Colon (tissue), 2 donors: ENCODE results near the gene AXL.

Experiments
- FAIRE-seq: peaks from 2 replicates; lab custom pipeline; 2012; peaks lifted over from hg19 to GRCh38; lab: Jason Lieb, UNC
- donor health status: control.
- donor health status: control.

AXL gene

GRCh38 chr19:41235480-41235879 lies 16.5 kb downstream of the AXL start:
- no peak for FAIRE-seq

GRCh38 chr19:41238244-41238643 lies 19.2 kb downstream of the AXL start:
- FAIRE-seq: no peak

DNA sequence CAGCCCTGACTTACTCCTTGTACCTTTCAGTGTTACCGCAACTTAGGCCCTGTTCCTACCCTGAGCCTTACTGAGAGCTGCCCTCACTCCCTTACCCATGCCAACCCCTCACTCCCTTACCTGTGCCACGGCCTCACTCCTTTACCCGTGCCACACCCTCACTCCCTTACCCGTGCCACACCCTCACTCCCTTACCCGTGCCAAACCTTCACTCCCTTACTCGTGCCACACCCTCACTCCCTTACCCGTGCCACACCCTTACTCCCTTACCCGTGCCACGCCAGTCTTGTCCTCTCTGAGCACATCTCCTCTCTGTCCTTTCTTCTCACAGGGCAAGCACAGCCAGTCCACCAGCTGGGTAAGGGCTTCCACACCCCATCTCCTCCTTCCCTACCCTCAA lies 20.3 kb downstream of the AXL start:
- FAIRE-seq: no peak

DNA sequence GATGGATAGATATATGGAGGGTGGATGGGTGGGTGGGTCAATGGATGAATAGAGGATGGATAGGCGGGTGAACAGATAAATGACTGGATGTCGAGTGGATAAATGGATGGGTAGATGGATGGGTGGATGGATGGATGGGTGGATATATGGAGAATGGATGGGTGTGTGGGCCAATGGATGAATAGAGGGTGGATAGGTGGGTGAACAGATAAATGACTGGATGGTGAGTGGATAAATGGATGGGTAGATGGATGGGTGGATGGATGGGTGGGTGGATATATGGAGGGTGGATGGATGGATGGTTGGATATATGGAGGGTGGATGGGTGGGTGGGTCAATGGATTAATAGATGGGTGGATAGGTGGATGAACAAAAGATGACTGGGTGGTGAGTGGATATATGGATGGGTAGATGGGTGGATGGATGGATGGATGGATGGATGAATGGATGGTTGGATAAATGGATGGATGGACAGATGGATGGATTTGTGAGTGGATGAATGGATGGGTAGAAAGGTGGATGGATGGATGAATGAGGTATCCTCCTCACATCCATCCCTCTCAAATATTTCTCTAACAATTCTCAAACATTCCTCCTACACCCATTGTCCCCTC lies 21.0 kb downstream of the AXL start:
- FAIRE-seq: no peak

- no peak for FAIRE-seq
Observed at GRCh38 chr19:41241859-41242258, 22.8 kb downstream of the AXL start.

DNA sequence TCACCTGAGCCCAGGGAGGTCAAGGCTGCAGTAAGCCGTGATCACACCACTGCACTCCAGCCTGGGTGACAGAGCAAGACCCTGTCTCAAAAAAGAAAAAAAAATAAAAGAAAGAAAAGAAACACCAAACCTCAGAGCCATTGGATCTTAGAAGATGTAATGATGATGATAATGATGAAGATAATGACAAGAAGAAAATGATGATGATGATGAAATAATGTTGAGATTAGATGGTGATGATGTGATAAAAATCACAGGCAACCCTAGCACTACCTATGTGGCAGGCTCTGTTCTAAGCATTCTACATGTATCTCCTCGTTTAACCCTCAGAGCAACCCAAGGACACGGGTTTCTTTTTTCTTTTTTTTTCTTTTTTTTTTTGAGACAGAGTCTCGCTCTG lies 25.1 kb downstream of the AXL start:
- no peak for FAIRE-seq

DNA sequence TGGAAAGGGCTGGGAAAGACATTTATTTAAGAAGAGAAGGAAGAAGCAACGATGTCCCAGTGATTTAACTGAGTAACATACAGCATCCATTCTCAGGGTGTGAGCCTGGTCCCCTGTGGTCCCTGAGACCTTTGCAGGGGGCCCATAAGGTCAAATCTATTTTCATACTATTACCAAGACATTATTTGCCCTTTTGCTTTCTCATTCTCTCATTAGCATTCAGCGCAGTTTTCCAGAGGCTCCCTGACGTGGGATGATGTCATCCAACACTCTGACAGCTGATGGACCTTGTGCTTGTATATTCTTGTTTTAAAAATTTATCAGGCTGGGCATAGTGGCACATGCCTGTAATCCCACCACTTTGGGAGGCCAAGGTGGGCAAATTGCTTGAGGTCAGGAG lies 26.8 kb downstream of the AXL start:
- no peak for FAIRE-seq

- no peak for FAIRE-seq
Observed at GRCh38 chr19:41248895-41249294, 29.9 kb downstream of the AXL start.

- no peak for FAIRE-seq
Observed at GRCh38 chr19:41249707-41250423, 30.8 kb downstream of the AXL start.

DNA sequence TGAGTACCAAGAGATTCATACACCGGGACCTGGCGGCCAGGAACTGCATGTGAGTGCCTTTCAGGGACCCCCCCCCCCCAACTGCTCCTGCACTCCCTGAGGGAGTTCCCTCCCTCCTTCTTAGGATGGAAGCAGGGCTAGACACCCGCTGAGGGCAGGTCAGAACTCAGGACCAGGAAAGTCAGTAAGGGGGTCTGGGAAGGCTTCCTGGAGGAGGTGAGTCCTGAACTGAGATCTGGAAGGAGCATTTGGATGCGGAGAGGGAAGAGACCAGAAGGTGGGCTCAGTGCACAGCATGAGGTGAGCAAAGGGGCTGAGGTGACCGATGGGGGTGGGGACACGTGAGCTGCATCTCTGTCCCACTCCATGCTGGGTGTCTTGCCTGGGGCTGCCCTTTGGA lies 34.6 kb downstream of the AXL start:
- no peak for FAIRE-seq

- FAIRE-seq: no peak
Observed at GRCh38 chr19:41255171-41255570, 36.1 kb downstream of the AXL start.

DNA sequence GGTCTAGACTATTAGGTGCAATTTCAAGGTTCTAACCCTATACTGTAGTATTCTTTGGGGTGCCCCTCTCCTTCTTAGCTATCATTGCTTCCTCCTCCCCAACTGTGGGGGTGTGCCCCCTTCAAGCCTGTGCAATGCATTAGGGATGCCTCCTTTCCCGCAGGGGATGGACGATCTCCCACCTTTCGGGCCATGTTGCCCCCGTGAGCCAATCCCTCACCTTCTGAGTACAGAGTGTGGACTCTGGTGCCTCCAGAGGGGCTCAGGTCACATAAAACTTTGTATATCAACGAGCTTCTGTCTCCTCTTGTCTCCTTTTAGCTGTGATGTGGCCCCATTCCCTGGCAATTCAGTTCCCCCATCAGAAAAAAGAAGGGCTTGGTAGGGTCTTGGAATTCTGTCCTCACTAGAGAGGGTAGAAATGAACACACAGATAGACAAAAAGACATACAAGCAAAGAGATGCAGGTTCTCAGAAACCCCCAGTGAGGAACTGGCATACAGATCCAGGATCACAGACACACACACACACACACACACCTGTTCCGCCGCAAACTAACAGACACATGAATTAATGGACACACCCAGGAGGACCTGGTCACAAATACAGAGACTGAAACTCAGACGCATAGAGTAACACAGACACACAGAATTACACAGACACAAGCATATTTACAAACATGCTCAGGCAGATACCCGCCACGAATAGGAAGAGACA lies 42.6 kb downstream of the AXL start:
- no peak for FAIRE-seq

DNA sequence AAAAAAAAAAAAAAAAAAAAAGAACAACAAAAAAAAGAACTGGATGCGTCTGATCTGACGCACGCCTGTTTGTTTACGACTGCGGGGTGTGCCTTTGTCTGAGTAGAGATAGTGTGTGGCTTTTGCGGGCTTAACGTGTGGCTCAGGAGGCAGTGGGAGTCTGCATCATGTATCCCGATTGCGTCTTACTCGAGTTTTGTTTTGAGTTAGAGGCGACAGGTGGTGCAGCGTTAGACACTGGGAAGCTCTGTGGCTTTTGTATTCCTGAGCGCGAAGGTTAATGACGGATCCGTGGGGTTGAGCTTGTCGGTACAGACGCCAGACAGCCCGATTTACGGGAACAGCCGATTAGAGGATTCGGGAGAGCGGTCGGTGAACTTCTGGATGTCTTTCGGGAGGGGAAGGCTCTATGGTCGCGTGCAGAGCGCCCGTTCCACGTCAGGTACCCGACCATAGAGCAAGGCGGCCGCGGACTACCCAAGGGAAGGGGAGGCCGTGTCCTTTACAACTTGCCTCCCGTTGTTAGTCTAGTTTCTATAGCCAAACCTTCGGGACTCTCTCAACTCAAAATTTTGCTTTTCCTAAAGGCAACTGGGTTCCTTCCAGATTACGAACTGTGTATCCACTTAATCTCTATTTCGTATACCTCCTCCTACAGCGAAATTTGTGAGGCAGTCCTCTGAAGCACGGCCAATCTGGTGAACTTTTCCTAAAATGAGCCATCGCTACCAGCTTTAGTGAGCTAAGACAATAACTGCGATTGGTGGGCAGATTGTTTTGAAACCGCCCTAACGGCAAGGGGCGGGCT lies 44.2 kb downstream of the AXL start:
- FAIRE-seq: no peak

DNA sequence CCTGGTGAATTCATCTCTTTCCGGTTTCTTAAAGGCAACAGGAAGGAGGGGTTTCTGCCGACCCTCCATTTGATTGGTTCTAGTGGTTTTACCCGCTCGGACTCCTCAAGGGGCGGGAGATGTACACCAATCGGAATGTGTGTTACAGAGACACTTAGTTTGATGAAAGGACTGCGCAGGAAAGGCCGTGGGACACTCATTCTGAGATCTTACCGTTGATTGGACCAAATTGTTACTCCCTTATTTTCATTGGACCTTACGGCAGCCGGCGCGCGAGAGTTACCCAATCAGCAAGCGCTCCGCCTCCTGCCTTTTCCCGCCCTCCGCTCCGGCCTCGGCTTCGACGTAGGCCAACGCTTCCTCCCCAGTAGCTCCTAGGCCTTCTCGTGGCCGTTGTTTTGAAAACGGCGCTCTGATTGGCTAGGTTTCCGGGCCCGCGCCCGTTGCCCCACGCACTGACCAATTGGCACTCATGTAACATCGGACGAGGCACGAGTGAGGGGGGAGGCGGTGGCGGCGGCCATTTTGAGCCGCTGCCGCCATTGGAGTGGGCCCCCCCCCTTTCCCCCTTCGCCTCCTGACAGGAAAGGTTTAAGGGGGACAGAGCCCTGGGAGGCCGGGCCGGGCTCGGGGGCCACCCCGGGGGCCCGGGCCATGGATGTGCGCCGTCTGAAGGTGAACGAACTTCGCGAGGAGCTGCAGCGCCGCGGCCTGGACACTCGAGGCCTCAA lies 45.0 kb downstream of the AXL start, which contains the start of gene HNRNPUL1:
HNRNPUL1 (plus strand) TSS at position 523 of the 731 bp plus-strand sequence; CDS start at position 655, 132 bp downstream.
- peak; percentile 98 for FAIRE-seq

DNA sequence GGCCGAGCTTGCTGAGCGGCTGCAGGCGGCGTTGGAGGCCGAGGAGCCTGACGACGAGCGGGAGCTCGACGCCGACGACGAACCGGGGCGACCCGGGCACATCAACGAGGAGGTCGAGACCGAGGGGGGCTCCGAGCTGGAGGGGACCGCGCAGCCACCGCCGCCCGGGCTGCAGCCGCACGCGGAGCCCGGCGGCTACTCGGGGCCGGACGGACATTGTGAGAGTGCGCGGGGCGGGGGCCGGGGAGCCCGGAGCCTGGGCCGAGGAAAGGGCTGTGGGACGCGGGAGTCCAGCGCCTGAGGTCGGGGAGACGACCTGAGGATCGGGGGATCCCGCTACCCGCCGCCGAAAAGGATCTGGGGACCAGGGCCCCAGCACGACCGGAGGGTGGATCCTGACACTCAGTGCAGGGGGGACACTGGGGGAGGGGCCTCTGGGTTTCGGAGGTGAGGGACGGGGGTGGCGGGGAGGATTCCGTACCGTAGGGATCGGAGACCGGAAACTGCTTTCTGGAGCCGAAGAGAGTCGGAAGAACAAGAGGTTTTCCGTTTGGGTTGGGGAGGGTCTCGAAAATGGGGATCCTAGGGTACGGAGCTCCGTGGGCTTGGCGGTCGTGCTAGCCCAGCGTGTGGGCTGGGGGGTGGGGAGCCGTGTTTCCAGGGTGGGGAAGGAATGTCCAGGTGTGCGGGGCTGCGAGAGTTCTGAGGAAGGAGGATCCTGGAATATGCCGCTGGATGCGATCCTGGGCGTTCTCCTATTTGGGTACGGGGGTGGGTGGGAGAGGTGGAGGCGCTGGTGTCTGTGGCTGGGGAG lies 45.8 kb downstream of the AXL start:
- FAIRE-seq: no peak

- no peak for FAIRE-seq
Observed at GRCh38 chr19:41265395-41266153, 46.6 kb downstream of the AXL start.

- no peak for FAIRE-seq
Observed at GRCh38 chr19:41269055-41269454, 50.0 kb downstream of the AXL start.

GRCh38 chr19:41269571-41269970 lies 50.5 kb downstream of the AXL start:
- no peak for FAIRE-seq

DNA sequence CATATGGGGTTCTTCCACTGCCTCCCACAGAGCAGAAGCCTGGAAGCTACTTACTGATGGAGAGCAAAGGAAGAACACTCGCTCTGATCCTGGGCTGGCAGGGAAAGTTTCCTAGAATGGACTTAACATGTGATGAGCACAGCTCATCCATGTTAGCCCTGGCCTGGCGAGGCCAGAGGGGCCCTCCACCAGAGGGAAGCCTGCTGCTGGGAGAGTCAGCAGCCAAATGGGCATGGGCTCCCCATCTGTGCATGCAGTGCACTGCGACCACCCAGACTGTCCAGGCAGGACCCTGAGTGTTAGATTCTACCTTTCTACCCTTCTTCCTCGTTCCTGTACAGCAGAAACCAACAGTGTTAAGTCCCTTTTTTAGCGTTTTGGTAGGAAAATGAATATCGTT lies 54.1 kb downstream of the AXL start:
- no peak for FAIRE-seq

- FAIRE-seq: no peak
Observed at GRCh38 chr19:41274802-41275201, 55.8 kb downstream of the AXL start.
